IMR-90 (cell line): ENCODE results near the gene P2RY14. TPM values are rescaled to one million over a fixed set of nuclear protein-coding genes. Genes with fewer than 3 reads are reported as not detected.

Source experiments
- ATAC-seq: fragments of 200-7000 bp; cut with Tn5 transposase; 2 replicates; pipeline ENCODE4 v1.9.1; 2020; ENCODE audit warnings: low read depth, mild to moderate bottlenecking, moderate library complexity
- BruUV-seq: library from RNA; stranded (reverse); fragments of 400-500 nt; replicated peaks from 2 replicates; lab custom pipeline; 2021; lab: Mats Ljungman, UMichigan
- CTCF ChIA-PET: fragments of 300-600 bp; formaldehyde crosslinking; extraction: SDS; loops from one replicate; lab custom pipeline; 2021; ENCODE audit warnings: antibody characterized with exemption; lab: Yijun Ruan, JAX
- POLR2A ChIA-PET: fragments of 300-600 bp; sonication (Branson Sonifier 250); formaldehyde crosslinking; loops from one replicate; lab custom pipeline; 2022; ENCODE audit warnings: antibody characterized with exemption; ENCODE audit not compliant: unreplicated experiment; lab: Charles Lee
- DNase-seq: peaks from one replicate; pipeline ENCODE4 v3.0.0; 2013
- H2AFZ ChIP-seq: replicated peaks from 2 replicates; pipeline ENCODE3; 2013; ENCODE audit warnings: low read length, mild to moderate bottlenecking; ENCODE audit not compliant: poor library complexity
- H2AK5ac ChIP-seq: 2 replicates; pipeline ENCODE4 v1.6.1; 2013; ENCODE audit warnings: low read depth, low read length, inconsistent platforms
- H2AK9ac ChIP-seq: replicated peaks from 2 replicates; pipeline ENCODE3; 2013; ENCODE audit warnings: mild to moderate bottlenecking, low read depth, low read length, moderate library complexity; ENCODE audit not compliant: poor library complexity
- H2BK120ac ChIP-seq: 2 replicates; pipeline ENCODE4 v1.6.1; 2013; ENCODE audit warnings: low read depth, low read length, inconsistent platforms
- H2BK15ac ChIP-seq: 3 replicates; pipeline ENCODE4 v1.6.1; 2013; ENCODE audit warnings: low read depth, low read length, inconsistent platforms
- H2BK20ac ChIP-seq: 2 replicates; pipeline ENCODE4 v1.6.1; 2013; ENCODE audit warnings: low read depth, mild to moderate bottlenecking, inconsistent platforms, low read length, moderate library complexity
- H2BK5ac ChIP-seq: 2 replicates; pipeline ENCODE4 v1.6.1; 2013; ENCODE audit warnings: mild to moderate bottlenecking, low read depth, low read length, inconsistent platforms; ENCODE audit not compliant: poor library complexity, severe bottlenecking
- H3K14ac ChIP-seq: replicated peaks from 2 replicates; pipeline ENCODE4 v1.6.1; 2013; ENCODE audit warnings: low read depth, low read length, inconsistent platforms
- H3K18ac ChIP-seq: 2 replicates; pipeline ENCODE4 v1.6.1; 2013; ENCODE audit warnings: low read depth, low read length, control low read depth
- H3K23ac ChIP-seq: 2 replicates; pipeline ENCODE4 v1.6.1; 2013; ENCODE audit warnings: low read depth, low read length, inconsistent platforms
- H3K27ac ChIP-seq: 2 replicates; pipeline ENCODE4 v1.5.1; 2013; ENCODE audit warnings: mild to moderate bottlenecking, control low read depth, low read length; ENCODE audit not compliant: insufficient read depth
- H3K27me3 ChIP-seq: 2 replicates; pipeline ENCODE4 v1.6.1; 2013; ENCODE audit warnings: low read length; ENCODE audit not compliant: control insufficient read depth, insufficient read depth
- H3K36me3 ChIP-seq: 2 replicates; pipeline ENCODE4 v1.6.1; 2013; ENCODE audit warnings: low read length, mixed read lengths; ENCODE audit not compliant: control insufficient read depth, insufficient read depth
- H3K4ac ChIP-seq: 2 replicates; pipeline ENCODE4 v1.6.1; 2013; ENCODE audit warnings: low read depth, low read length, inconsistent platforms
- H3K4me1 ChIP-seq: 2 replicates; pipeline ENCODE4 v1.6.1; 2013; ENCODE audit warnings: low read length, mixed read lengths; ENCODE audit not compliant: control insufficient read depth, insufficient read depth
- H3K4me2 ChIP-seq: 2 replicates; pipeline ENCODE4 v1.6.1; 2013; ENCODE audit warnings: low read depth, mild to moderate bottlenecking, control low read depth, low read length, moderate library complexity
- H3K4me3 ChIP-seq: 2 replicates; pipeline ENCODE4 v1.5.1; 2013; ENCODE audit warnings: low read depth, mild to moderate bottlenecking, control low read depth, low read length, moderate library complexity; ENCODE audit not compliant: insufficient read depth
- H3K56ac ChIP-seq: 2 replicates; pipeline ENCODE4 v1.6.1; 2013; ENCODE audit warnings: low read length, inconsistent platforms; ENCODE audit not compliant: insufficient read depth; ENCODE audit errors: extremely low read depth
- H3K79me1 ChIP-seq, 2 experiments: 2 replicates each; pipeline ENCODE4 v1.6.1; 2013; ENCODE audit warnings: low read length in 2 of 2, inconsistent platforms in 1 of 2, low read depth in 1 of 2
- H3K9ac ChIP-seq: 2 replicates; pipeline ENCODE4 v1.6.1; 2013; ENCODE audit warnings: low read depth, low read length, control low read depth
- H3K9me1 ChIP-seq: 2 replicates; pipeline ENCODE4 v1.6.1; 2013; ENCODE audit warnings: low read length, inconsistent platforms; ENCODE audit not compliant: insufficient read depth
- H3K9me3 ChIP-seq: 2 replicates; pipeline ENCODE4 v1.6.1; 2013; ENCODE audit warnings: low read length; ENCODE audit not compliant: control insufficient read depth, insufficient read depth
- H4K20me1 ChIP-seq: 2 replicates; pipeline ENCODE4 v1.6.1; 2013; ENCODE audit warnings: low read length, inconsistent platforms; ENCODE audit not compliant: insufficient read depth
- H4K5ac ChIP-seq: 2 replicates; pipeline ENCODE4 v1.6.1; 2013; ENCODE audit warnings: mild to moderate bottlenecking, low read depth, low read length, control low read depth
- H4K8ac ChIP-seq, 2 experiments: 2 replicates each; pipeline ENCODE4 v1.6.1; 2013; ENCODE audit warnings: low read depth in 2 of 2, low read length in 2 of 2, control low read depth in 1 of 2, inconsistent platforms in 1 of 2
- H4K91ac ChIP-seq: 2 replicates; pipeline ENCODE4 v1.6.1; 2013; ENCODE audit warnings: low read depth, low read length, inconsistent platforms; ENCODE audit not compliant: insufficient read depth
- CEBPB ChIP-seq: IDR thresholded peaks from 2 replicates; pipeline ENCODE4 v1.6.1; 2012; ENCODE audit warnings: low read depth, low read length, improper control_type of control experiment
- ELK1 ChIP-seq: fragments of 150-350 bp; IDR thresholded peaks from 2 replicates; pipeline ENCODE4 v1.6.1; 2016; ENCODE audit warnings: low read depth, mild to moderate bottlenecking, low read length, moderate library complexity, borderline replicate concordance
- MAZ ChIP-seq: IDR thresholded peaks from 2 replicates; pipeline ENCODE4 v1.6.1; 2012; ENCODE audit warnings: low read depth, mild to moderate bottlenecking, low read length, improper control_type of control experiment, moderate library complexity, borderline replicate concordance
- MXI1 ChIP-seq: IDR thresholded peaks from 2 replicates; pipeline ENCODE4 v1.6.1; 2012; ENCODE audit warnings: low read depth, mild to moderate bottlenecking, low read length, moderate library complexity, borderline replicate concordance
- POLR2A ChIP-seq: IDR thresholded peaks from 2 replicates; pipeline ENCODE4 v1.6.1; 2012; ENCODE audit warnings: mild to moderate bottlenecking, low read depth, low read length
- RAD21 ChIP-seq: IDR thresholded peaks from 2 replicates; pipeline ENCODE4 v1.6.1; 2012; ENCODE audit warnings: low read length, improper control_type of control experiment
- RCOR1 ChIP-seq: IDR thresholded peaks from 2 replicates; pipeline ENCODE4 v1.6.1; 2012; ENCODE audit warnings: mild to moderate bottlenecking, low read length, improper control_type of control experiment; ENCODE audit not compliant: insufficient replicate concordance
- USF2 ChIP-seq: fragments of 150-350 bp; IDR thresholded peaks from 2 replicates; pipeline ENCODE4 v1.6.1; 2017; ENCODE audit warnings: mild to moderate bottlenecking, antibody characterized with exemption, low read length, low read depth
- WGBS, 2 experiments: methylation state at CpG; one replicate each; pipeline versions ENCODE4 v1.1.5 to v1.1.7; 2013; ENCODE audit warnings: missing lambda C conversion rate in 2 of 2; ENCODE audit not compliant: insufficient read length in 1 of 2; ENCODE audit errors: extremely low coverage in 2 of 2; 5-methylcytosine and 5-hydroxymethylcytosine counted together
- dilution Hi-C: fragments of 300-500 bp; cut with HindIII; formaldehyde crosslinking; loops from one replicate; pipeline ENCODE4 v1.14.3; 2018; ENCODE audit warnings: low sequenced_read_pairs; ENCODE audit not compliant: unreplicated experiment
- in situ Hi-C: fragments of 300-500 bp; cut with MboI; formaldehyde crosslinking; loops from 3 replicates; pipeline ENCODE4 v1.14.3; 2019; ENCODE audit warnings: low sequenced_read_pairs, inconsistent platforms, mixed read lengths
- intact Hi-C: fragments of 100-400 bp; cut with micrococcal nuclease; formaldehyde crosslinking; loops from 2 replicates; pipeline ENCODE4 v1.10.0; 2022
- polyA plus RNA-seq, 3 experiments: library from polyadenylated mRNA; depleted of rRNA; stranded (reverse); fragments of >200 nt; gene quantifications; 2 replicates each; pipeline ENCODE4 v1.2.3, GENCODE V29; 2012; ENCODE audit warnings: low replicate concordance in 1 of 3
- total RNA-seq: library from RNA; depleted of rRNA; stranded (reverse); fragments of >200 nt; gene quantifications from 2 replicates; pipeline ENCODE4 v1.2.3, GENCODE V29; 2012

P2RY14 gene
- total and polyA plus RNA-seq, 2 of the 4 experiments (the other 2 are of a cell fraction) = not detected

- Histone ChIP-seq H3K4me3 (no peak overlapping the region), H3K4me2 (no peak overlapping the region), H4K8ac (no peak overlapping the region), H4K5ac (no peak overlapping the region), H3K79me1 (no peaks in the 10 kb centered on the region), H3K14ac (no peak overlapping the region), H4K20me1 (no peaks in the 10 kb centered on the region), H3K56ac (no peak overlapping the region), H2BK15ac (no peak overlapping the region), H2BK120ac (no peak overlapping the region), H3K9me3 (no peaks in the 10 kb centered on the region), H2AFZ (no peak overlapping the region), H3K18ac (no peak overlapping the region), H2BK20ac (no peak overlapping the region), H2AK5ac (no peak overlapping the region), H3K36me3 (no peaks in the 10 kb centered on the region), H2BK5ac (no peak overlapping the region), H3K4me1 (peaks cover 2% of the 10 kb centered on the region; the same call in 1 of the 2 replicates), H3K23ac (no peak overlapping the region), H3K27me3 (no peaks in the 10 kb centered on the region), H2AK9ac (no peak overlapping the region), H4K91ac (no peak overlapping the region), H3K4ac (no peak overlapping the region), H3K9me1 (no peaks in the 10 kb centered on the region), H3K9ac (no peak overlapping the region), H3K27ac (no peak overlapping the region)
- WGBS, 2 experiments = no CpG with 5 or more reads among the region's 6 CpGs
- ChIA-PET POLR2A (no interaction called here), CTCF (interaction anchor here (1.1 to 1.7 kb wide), 3 partner anchors 8 to 48 kb away, joined by 3 to 7 read pairs (median 4); no protein-coding TSS in a partner anchor)
- ATAC-seq = no peak
- TF ChIP-seq POLR2A (no peak), MXI1 (no peak), USF2 (no peak), CEBPB (no peak), MAZ (no peak), RAD21 (no peak), ELK1 (no peak), RCOR1 (no peak)
- intact Hi-C loops (no loop called here), dilution Hi-C loops (no loop called here), in situ Hi-C loops (no loop called here)
- DNase-seq = no peak
- BruUV-seq = no TSS peak
These were observed 43.5 kb downstream of the P2RY14 start for GRCh38 chr3:151234825-151235224.
